Measurements from ENCODE around the gene ATP2B3. TPM values are rescaled to one million over a fixed set of nuclear protein-coding genes. Genes with fewer than 3 reads are reported as not detected.
"Not testable (repeated sequence)": the region's sequence is repeated elsewhere in the genome, so short reads cannot be mapped to it uniquely, and the experiment has no call there.

The ATP2B3 gene
- total and polyA plus RNA-seq, 10 of the 15 experiments (the other 5 are each of a cell fraction or from before 2014, with no cell fraction given): 0.01 TPM; not detected in 9

- FAIRE-seq; H3K27me3 ChIP-seq (replicated peaks in 1 of 2; ENCODE audit: control insufficient read depth in 2 of 2, insufficient read depth in 2 of 2, low read length in 1 of 2); H3K36me3 ChIP-seq (ENCODE audit: control insufficient read depth in 2 of 2, insufficient read depth in 2 of 2, low read length in 1 of 2); H2AFZ ChIP-seq (ENCODE audit: control insufficient read depth, low read depth, low read length); POLR2A ChIA-PET; intact Hi-C loops (cut with micrococcal nuclease; ENCODE audit: unreplicated experiment); H3K4me3 ChIP-seq; H4K20me1 ChIP-seq (ENCODE audit: control insufficient read depth, insufficient read depth); H3K4me1 ChIP-seq (ENCODE audit: control insufficient read depth, insufficient read depth, low read length); H3K9me3 ChIP-seq (replicated peaks; ENCODE audit: control insufficient read depth, insufficient read depth, low read length); H3K27ac ChIP-seq (ENCODE audit: control insufficient read depth, insufficient read depth); H3K79me2 ChIP-seq (ENCODE audit: control insufficient read depth, insufficient read depth, low read length); H3K9ac ChIP-seq (ENCODE audit: control insufficient read depth, insufficient read depth, low read length); DNase-seq (ENCODE audit: low read depth, low spot score); CTCF ChIA-PET; H3K4me2 ChIP-seq (ENCODE audit: control insufficient read depth, insufficient read depth); SMC1A ChIA-PET (ENCODE audit: uncharacterized antibody, unreplicated experiment); ATAC-seq; BruUV-seq (replicated peaks); RAD21 ChIA-PET (ENCODE audit: unreplicated experiment): not testable (repeated sequence)
- in situ Hi-C loops (cut with MboI): loop anchor here (10.0 kb wide), 1 partner anchor 110 kb away; no protein-coding TSS in a partner anchor
- 55% methylated on average over 18 of the region's 18 CpGs for WGBS (ENCODE audit: insufficient coverage, insufficient replicate concordance, low lambda C conversion rate, missing lambda C conversion rate)
These were observed 87.4 kb downstream of the ATP2B3 start for GRCh38 chrX:153604666-153605380.

- TF ChIP-seq RBBP5 (conservative IDR thresholded peaks at IDR 0.05) (no peak), PKNOX1 (IDR thresholded peaks at IDR 0.05) (no peak), CREM (IDR thresholded peaks at IDR 0.05; ENCODE audit: low read depth) (no peak), BRCA1 (IDR thresholded peaks at IDR 0.05; ENCODE audit: low read depth, low read length) (no peak), POU2F2 (IDR thresholded peaks at IDR 0.05; ENCODE audit: borderline replicate concordance, low read depth, low read length) (no peak), CBX3 (IDR thresholded peaks at IDR 0.05; ENCODE audit: borderline replicate concordance, low read depth) (no peak)
- 68% methylated on average over 23 of the region's 23 CpGs for WGBS (ENCODE audit: insufficient coverage, insufficient replicate concordance, low lambda C conversion rate, missing lambda C conversion rate)
- H3K27ac ChIP-seq (ENCODE audit: control insufficient read depth, insufficient read depth): no peak overlapping the region
- H3K4me2 ChIP-seq (ENCODE audit: control insufficient read depth, insufficient read depth): no peak overlapping the region
- no peak overlapping the region for H3K4me3 ChIP-seq
- ChIA-PET POLR2A (no interaction called here), CTCF (interaction anchor here (1.0 to 1.1 kb wide), 2 partner anchors 61 kb away, joined by 3 read pairs; no protein-coding TSS in a partner anchor), RAD21 (ENCODE audit: unreplicated experiment) (no interaction called here), SMC1A (ENCODE audit: uncharacterized antibody, unreplicated experiment) (no interaction called here)
- in situ Hi-C loops (cut with MboI) (loop anchor here (10.0 kb wide), 1 partner anchor 108 kb away; no protein-coding TSS in a partner anchor), intact Hi-C loops (cut with micrococcal nuclease; ENCODE audit: unreplicated experiment) (no loop called here)
- ATAC-seq: no peak
- no peak overlapping the region for H2AFZ ChIP-seq (ENCODE audit: control insufficient read depth, low read depth, low read length)
- no peaks in the 10 kb centered on the region for H4K20me1 ChIP-seq (ENCODE audit: control insufficient read depth, insufficient read depth)
- no peaks in the 10 kb centered on the region for H3K4me1 ChIP-seq (ENCODE audit: control insufficient read depth, insufficient read depth, low read length)
- BruUV-seq (replicated peaks): no TSS peak
- no peak for DNase-seq (ENCODE audit: low read depth, low spot score)
- no peak for FAIRE-seq
- no peaks in the 10 kb centered on the region for H3K36me3 ChIP-seq (ENCODE audit: control insufficient read depth in 2 of 2, insufficient read depth in 2 of 2, low read length in 1 of 2)
- no peaks in the 10 kb centered on the region for H3K79me2 ChIP-seq (ENCODE audit: control insufficient read depth, insufficient read depth, low read length)
- H3K9me3 ChIP-seq (replicated peaks; ENCODE audit: control insufficient read depth, insufficient read depth, low read length): no peaks in the 10 kb centered on the region
- no peaks in the 10 kb centered on the region; a peak in 1 of 4 replicates for H3K27me3 ChIP-seq (replicated peaks in 1 of 2; ENCODE audit: control insufficient read depth in 2 of 2, insufficient read depth in 2 of 2, low read length in 1 of 2)
- no peak overlapping the region for H3K9ac ChIP-seq (ENCODE audit: control insufficient read depth, insufficient read depth, low read length)
These were observed 89.1 kb downstream of the ATP2B3 start for GRCh38 chrX:153606503-153606902.

Measured in GM12878 (cell line).